Loucy (cell line): ENCODE results near the gene FREM1.

Experiments
- H2AFZ ChIP-seq: fragments of 200-600 bp; sonication (generic); 2 replicates; pipeline ENCODE4 v1.6.0; 2016; ENCODE audit warnings: antibody characterized with exemption, mild to moderate bottlenecking, low read length, moderate library complexity
- H3F3A ChIP-seq: fragments of 200-600 bp; 2 replicates; pipeline ENCODE4 v1.6.0; 2016; ENCODE audit warnings: antibody characterized with exemption, low read depth, mild to moderate bottlenecking
- H3K27me3 ChIP-seq: fragments of 200-600 bp; sonication (generic); 2 replicates; pipeline ENCODE4 v1.6.1; 2014; ENCODE audit warnings: low read length, mild to moderate bottlenecking; ENCODE audit not compliant: insufficient read depth, poor library complexity, severe bottlenecking
- H3K36me3 ChIP-seq: fragments of 200-600 bp; sonication (generic); 2 replicates; pipeline ENCODE4 v1.6.1; 2016; ENCODE audit warnings: low read length; ENCODE audit not compliant: insufficient read depth
- H3K4me1 ChIP-seq: fragments of 200-600 bp; sonication (generic); 2 replicates; pipeline ENCODE4 v1.5.1; 2014; ENCODE audit warnings: low read length, mild to moderate bottlenecking; ENCODE audit not compliant: insufficient read depth, poor library complexity, severe bottlenecking
- H3K4me2 ChIP-seq: fragments of 200-600 bp; sonication (generic); 2 replicates; pipeline ENCODE4 v1.6.0; 2014; ENCODE audit warnings: antibody characterized with exemption, low read length, low read depth, mild to moderate bottlenecking; ENCODE audit not compliant: poor library complexity, severe bottlenecking
- H3K4me3 ChIP-seq: fragments of 200-600 bp; sonication (generic); 2 replicates; pipeline ENCODE4 v1.5.1; 2014; ENCODE audit warnings: low read length, mild to moderate bottlenecking, mixed read lengths; ENCODE audit not compliant: poor library complexity, severe bottlenecking
- H3K79me2 ChIP-seq: fragments of 200-600 bp; sonication (generic); 2 replicates; pipeline ENCODE4 v1.6.1; 2014; ENCODE audit warnings: low read length; ENCODE audit not compliant: insufficient read depth
- H3K9ac ChIP-seq: fragments of 200-600 bp; sonication (generic); 2 replicates; pipeline ENCODE4 v1.6.0; 2014; ENCODE audit warnings: mild to moderate bottlenecking, low read depth, low read length, moderate library complexity; ENCODE audit not compliant: poor library complexity, severe bottlenecking
- H3K9me2 ChIP-seq: fragments of 200-600 bp; sonication (generic); replicated peaks from 2 replicates; pipeline ENCODE4 v1.6.1; 2016; ENCODE audit warnings: low read depth, low read length, mixed read lengths
- H3K9me3 ChIP-seq: fragments of 200-600 bp; sonication (generic); 2 replicates; pipeline ENCODE4 v1.6.1; 2014; ENCODE audit warnings: mild to moderate bottlenecking, antibody characterized with exemption, low read length, low read depth; ENCODE audit not compliant: insufficient read depth
- H4K20me1 ChIP-seq: fragments of 200-600 bp; sonication (generic); 2 replicates; pipeline ENCODE4 v1.6.0; 2014; ENCODE audit warnings: antibody characterized with exemption, low read length, mild to moderate bottlenecking; ENCODE audit not compliant: insufficient read depth, poor library complexity, severe bottlenecking
- EZH2phosphoT487 ChIP-seq: fragments of 200-600 bp; IDR thresholded peaks from 2 replicates; pipeline ENCODE4 v1.6.1; 2018; ENCODE audit warnings: antibody characterized with exemption, mild to moderate bottlenecking, moderate library complexity, borderline replicate concordance
- TF ChIP-seq, protein P1 (sequence below): fragments of 200-600 bp; sonication (generic); conservative IDR thresholded peaks from 2 replicates; pipeline ENCODE4 v1.5.1; 2014; ENCODE audit warnings: mild to moderate bottlenecking, antibody characterized with exemption, low read length

Gene FREM1

DNA sequence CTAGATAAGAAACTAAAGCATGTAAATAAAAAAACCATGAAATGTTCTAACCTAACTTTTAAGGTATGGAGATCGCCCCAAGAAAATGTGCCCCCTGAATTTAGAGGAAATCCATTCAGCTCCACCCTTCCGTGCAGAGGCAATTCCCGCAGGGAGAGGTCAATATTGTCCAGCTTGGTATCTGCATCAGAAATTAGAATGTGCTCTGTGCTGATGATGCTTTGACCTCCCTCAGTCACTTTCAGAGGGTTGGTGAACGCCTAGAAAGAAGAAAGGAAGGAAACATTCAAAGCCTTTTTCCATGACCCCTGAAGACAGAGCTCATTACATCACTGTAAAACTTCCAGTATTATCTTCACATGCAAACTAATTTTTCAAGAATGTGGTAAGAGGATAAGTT lies 91.0 kb downstream of the FREM1 start:
- H3K36me3 ChIP-seq: no peaks in the 10 kb centered on the region
- no peaks in the 10 kb centered on the region for H3K4me1 ChIP-seq
- H3F3A ChIP-seq: no peaks in the 10 kb centered on the region
- no peak overlapping the region for H3K4me3 ChIP-seq
- H3K27me3 ChIP-seq: no peaks in the 10 kb centered on the region
- no peak overlapping the region for H3K9ac ChIP-seq
- no peak overlapping the region for H2AFZ ChIP-seq
- H3K4me2 ChIP-seq: no peak overlapping the region
- no peaks in the 10 kb centered on the region for H3K9me2 ChIP-seq
- no peaks in the 10 kb centered on the region for H4K20me1 ChIP-seq
- no peaks in the 10 kb centered on the region for H3K79me2 ChIP-seq
- H3K9me3 ChIP-seq: no peaks in the 10 kb centered on the region
- TF ChIP-seq, protein P1, sequence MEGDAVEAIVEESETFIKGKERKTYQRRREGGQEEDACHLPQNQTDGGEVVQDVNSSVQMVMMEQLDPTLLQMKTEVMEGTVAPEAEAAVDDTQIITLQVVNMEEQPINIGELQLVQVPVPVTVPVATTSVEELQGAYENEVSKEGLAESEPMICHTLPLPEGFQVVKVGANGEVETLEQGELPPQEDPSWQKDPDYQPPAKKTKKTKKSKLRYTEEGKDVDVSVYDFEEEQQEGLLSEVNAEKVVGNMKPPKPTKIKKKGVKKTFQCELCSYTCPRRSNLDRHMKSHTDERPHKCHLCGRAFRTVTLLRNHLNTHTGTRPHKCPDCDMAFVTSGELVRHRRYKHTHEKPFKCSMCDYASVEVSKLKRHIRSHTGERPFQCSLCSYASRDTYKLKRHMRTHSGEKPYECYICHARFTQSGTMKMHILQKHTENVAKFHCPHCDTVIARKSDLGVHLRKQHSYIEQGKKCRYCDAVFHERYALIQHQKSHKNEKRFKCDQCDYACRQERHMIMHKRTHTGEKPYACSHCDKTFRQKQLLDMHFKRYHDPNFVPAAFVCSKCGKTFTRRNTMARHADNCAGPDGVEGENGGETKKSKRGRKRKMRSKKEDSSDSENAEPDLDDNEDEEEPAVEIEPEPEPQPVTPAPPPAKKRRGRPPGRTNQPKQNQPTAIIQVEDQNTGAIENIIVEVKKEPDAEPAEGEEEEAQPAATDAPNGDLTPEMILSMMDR: no peak
- TF ChIP-seq EZH2phosphoT487: no peak

DNA sequence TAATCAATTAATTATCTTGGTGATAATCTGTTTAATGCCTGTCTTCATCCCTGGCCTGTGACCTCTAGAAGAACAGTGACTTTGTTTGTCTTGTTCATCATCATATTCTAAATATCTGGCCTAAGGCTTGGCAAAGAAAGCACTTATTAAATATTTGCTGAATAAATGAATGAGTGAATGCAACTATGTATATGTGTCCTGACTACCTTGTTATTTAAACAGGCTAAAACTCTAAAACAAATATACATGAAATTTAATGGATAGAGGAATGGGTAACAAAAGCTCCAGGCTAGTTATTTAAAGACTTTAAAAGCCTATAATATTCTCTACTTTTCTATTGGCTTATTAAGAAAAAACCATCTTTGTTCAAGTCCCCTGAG lies 96.0 kb downstream of the FREM1 start:
- no peak for TF ChIP-seq EZH2phosphoT487
- TF ChIP-seq, protein P1: no peak
- Histone ChIP-seq H2AFZ (no peak overlapping the region), H3K4me3 (no peak overlapping the region), H3K9me3 (no peaks in the 10 kb centered on the region), H3K9ac (no peak overlapping the region), H3K9me2 (no peaks in the 10 kb centered on the region), H3K4me1 (peaks cover 2% of the 10 kb centered on the region), H3K27me3 (no peaks in the 10 kb centered on the region), H3F3A (no peaks in the 10 kb centered on the region), H4K20me1 (no peaks in the 10 kb centered on the region), H3K4me2 (no peak overlapping the region), H3K36me3 (no peaks in the 10 kb centered on the region), H3K79me2 (no peaks in the 10 kb centered on the region)

DNA sequence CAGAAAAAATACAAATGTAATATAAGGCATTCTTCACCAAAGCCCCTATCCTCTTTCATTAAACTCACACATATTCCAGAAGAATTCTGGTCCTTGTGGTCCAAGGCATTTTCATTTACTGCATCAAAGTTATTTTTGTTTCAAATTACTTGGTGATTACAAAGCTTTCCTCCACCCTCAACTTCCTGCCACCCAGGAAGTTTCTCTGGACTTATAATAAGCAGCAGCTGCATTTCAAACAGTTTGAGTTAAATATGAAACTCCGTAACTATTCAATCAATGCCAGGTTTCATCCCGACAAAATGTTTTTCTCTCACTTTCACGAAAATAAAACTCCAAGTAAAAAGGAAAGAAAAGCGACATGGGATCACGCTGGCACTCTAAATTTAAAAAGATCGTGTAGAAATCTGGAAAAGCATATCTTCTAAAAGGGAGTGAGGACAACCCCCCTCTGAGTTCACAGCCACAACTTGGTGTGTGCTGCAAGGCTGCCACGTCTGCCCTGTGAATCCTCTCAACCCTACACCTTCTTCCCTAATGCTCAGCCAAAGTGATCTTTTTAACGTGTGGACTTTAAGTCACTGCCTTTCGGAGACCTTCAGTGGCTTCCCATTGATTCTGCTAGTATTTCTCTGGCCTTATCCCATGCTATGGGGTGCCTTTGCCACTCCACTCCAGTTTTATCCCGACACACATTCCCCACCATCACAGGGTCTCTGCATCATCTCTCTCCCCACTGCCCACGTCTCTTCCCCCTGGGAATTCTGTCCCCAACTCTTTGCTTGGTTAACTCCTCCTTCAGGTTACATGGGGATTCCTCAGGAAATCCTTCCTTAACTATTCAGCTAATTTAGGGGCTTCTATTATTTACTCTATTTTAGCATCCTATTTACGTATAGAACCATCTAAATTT lies 96.6 kb downstream of the FREM1 start:
- Histone ChIP-seq H3K79me2 (no peaks in the 10 kb centered on the region), H3K27me3 (no peaks in the 10 kb centered on the region), H4K20me1 (no peaks in the 10 kb centered on the region), H2AFZ (no peak overlapping the region), H3K9me2 (no peaks in the 10 kb centered on the region), H3K4me1 (peaks cover 2% of the 10 kb centered on the region), H3K4me3 (no peak overlapping the region), H3K4me2 (no peak overlapping the region), H3F3A (no peaks in the 10 kb centered on the region), H3K36me3 (no peaks in the 10 kb centered on the region), H3K9me3 (no peaks in the 10 kb centered on the region), H3K9ac (no peak overlapping the region)
- TF ChIP-seq, protein P1: no peak
- no peak for TF ChIP-seq EZH2phosphoT487
